HG03439 (cell line): ENCODE results near the gene MAGI1.

Experiments used
- ATAC-seq: cut with Tn5 transposase; IDR thresholded peaks from one replicate; pipeline ENCODE4 v1.9.1; 2021; ENCODE audit warnings: mild to moderate bottlenecking, moderate library complexity; ENCODE audit not compliant: unreplicated experiment

Gene MAGI1

GRCh38 chr3:66015841-66016240 is 22.9 kb downstream of the MAGI1 start:
- no peak for ATAC-seq

GRCh38 chr3:66014651-66015050 is 24.1 kb downstream of the MAGI1 start:
- no peak for ATAC-seq

GRCh38 chr3:66014056-66014455 is 24.7 kb downstream of the MAGI1 start:
- no peak for ATAC-seq

- no peak for ATAC-seq
These were observed 26.0 kb downstream of the MAGI1 start for GRCh38 chr3:66012711-66013110.

GRCh38 chr3:66010739-66011655 is 27.7 kb downstream of the MAGI1 start:
- ATAC-seq: no peak

- no peak for ATAC-seq
These were observed 28.4 kb downstream of the MAGI1 start for GRCh38 chr3:66010348-66010738.

- no peak for ATAC-seq
These were observed 34.5 kb downstream of the MAGI1 start for GRCh38 chr3:66004244-66004643.

- ATAC-seq: no peak
These were observed 37.1 kb downstream of the MAGI1 start for GRCh38 chr3:66001626-66002025.

GRCh38 chr3:66000506-66000905 is 38.2 kb downstream of the MAGI1 start:
- no peak for ATAC-seq

GRCh38 chr3:65999606-66000005 is 39.1 kb downstream of the MAGI1 start:
- ATAC-seq: no peak

- ATAC-seq: no peak
These were observed 42.1 kb downstream of the MAGI1 start for GRCh38 chr3:65996589-65996988.

GRCh38 chr3:65995515-65995914 is 43.2 kb downstream of the MAGI1 start:
- ATAC-seq: no peak

- ATAC-seq: no peak
These were observed 43.7 kb downstream of the MAGI1 start for GRCh38 chr3:65995030-65995429.

- no peak for ATAC-seq
These were observed 45.4 kb downstream of the MAGI1 start for GRCh38 chr3:65993134-65993900.

GRCh38 chr3:65992106-65992505 is 46.6 kb downstream of the MAGI1 start:
- no peak for ATAC-seq

GRCh38 chr3:65988411-65989180 is 50.1 kb downstream of the MAGI1 start:
- ATAC-seq: no peak

GRCh38 chr3:65986285-65986684 is 52.4 kb downstream of the MAGI1 start:
- no peak for ATAC-seq

GRCh38 chr3:65984975-65985374 is 53.7 kb downstream of the MAGI1 start:
- no peak for ATAC-seq

GRCh38 chr3:65983100-65983499 is 55.6 kb downstream of the MAGI1 start:
- ATAC-seq: no peak

GRCh38 chr3:65979731-65980130 is 59.0 kb downstream of the MAGI1 start:
- ATAC-seq: no peak

- ATAC-seq: no peak
These were observed 59.6 kb downstream of the MAGI1 start for GRCh38 chr3:65979162-65979561.
